ENCODE results near the gene LARGE1.

LARGE1 gene

GRCh38 chr22:33920197-33920540, at the start of gene LARGE1:
Gene LARGE1, minus strand, starts transcription at chr22:33920476.
- DNase-seq: no peak

DNA sequence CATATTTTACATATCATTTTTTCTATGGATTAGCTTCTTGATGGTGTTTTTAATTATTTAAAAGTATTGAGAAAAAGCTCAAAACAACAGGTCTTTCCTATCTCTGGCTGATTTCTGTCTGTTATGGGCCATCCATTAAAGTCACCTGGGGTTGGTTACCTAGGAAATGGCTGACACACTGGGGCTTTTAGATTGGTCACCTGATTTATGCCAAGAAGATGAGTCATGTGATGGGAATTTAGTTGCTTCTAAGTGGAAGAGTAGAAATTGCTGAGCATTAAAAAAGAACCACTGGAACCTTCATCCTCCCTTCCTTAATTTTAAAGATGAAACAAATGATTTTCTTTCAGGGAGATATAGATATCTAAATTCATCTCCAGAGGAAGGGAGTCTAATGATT, 48.8 kb upstream of the LARGE1 start:
- DNase-seq: no peak

DNA sequence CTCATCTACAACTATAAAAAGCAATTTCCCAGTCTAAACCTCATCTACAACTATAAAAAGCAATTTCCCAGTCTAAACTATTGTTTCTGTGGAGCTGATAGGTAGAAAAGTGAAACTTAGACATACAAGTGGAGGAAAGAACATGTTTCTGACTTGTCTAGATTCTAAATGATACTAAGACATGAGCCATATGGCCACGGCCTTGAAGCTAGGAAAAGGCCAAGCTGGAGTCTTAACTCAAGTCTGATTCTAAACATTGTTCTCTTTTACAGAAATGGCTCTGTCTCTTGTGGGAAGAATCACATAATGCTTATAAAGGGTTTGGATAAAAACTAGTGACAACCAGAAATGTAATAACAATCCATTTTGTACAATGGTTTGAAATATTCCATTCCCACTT, 43.8 kb upstream of the LARGE1 start:
- DNase-seq: no peak

DNA sequence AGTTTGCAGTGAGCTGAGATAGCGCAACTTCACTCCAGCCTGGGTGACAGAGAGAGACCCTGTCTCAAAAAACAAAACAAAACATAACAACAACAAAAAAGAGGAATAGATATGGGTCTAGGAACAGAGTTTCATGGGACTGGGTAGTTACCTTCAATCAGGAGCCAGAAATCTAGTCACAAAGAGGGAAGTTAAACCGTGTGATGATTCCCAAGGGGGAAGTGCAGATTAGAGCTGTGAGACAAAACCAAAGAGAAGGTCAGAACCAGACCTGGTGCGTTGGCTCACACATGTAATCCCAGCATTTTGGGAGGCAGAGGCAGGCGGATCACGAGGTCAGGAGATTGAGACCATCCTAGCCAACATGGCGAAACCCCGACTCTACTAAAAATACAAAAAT, 42.1 kb upstream of the LARGE1 start:
- DNase-seq: no peak

DNA sequence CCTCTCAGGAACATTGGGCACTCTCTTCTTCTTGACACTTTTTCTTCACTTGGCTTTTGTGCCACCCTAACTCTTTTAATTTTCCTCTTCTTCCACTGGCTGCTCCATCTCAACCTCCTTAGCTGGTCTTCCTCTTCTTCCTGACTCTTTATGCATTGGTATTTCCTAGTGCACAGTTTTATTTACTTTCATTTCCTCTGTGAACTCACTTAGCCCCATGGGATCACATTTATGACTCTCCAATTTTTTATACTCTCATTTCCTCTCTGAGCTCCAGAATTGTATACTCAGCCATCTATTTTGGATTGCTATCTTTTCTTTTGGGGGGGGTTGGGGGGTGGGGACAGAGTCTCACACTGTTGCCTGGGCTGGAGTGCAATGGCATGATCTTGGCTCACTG, 38.5 kb upstream of the LARGE1 start:
- no peak for DNase-seq

GRCh38 chr22:33957086-33957485, 36.8 kb upstream of the LARGE1 start:
- DNase-seq: no peak

- no peak for DNase-seq
These were observed 32.5 kb upstream of the LARGE1 start for GRCh38 chr22:33952776-33953175.

DNA sequence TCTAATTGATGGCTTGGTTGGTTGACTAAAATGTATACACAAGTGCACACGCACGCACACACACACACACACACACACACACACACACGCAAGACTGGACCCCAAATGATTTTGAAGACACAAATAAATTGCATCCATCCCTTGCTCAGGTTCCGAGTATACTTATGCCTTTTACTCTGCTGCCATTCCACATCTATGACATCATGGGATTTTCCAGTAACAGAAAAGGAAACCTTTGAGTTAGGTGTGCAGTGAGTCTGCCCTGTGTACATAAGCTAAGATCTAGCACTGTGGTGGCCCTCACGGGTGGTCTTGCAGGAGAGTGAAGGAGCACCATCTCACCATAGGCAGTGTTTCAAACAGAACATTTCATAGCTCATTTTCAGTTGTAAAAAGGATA, 20.5 kb upstream of the LARGE1 start:
- DNase-seq: no peak

DNA sequence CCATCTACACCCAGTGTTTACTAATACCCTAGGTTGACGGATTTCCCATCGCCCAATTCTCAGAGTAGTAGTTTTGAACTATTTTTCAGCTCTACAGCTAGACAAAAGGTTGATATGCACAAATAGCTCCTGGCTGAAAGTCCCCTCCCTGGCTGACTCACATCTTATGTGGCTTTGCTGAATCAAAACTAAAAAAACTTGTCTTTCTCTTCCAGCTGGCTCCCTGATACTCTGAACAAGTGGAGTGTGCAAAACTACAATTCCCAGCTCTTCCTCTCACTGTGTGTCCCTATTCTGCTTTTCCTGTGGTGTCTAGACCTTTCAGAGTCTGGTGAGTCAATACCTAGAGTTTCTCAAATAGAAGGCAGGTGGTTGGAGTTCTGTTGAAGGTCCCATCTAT, 12.7 kb upstream of the LARGE1 start:
- no peak for DNase-seq

DNA sequence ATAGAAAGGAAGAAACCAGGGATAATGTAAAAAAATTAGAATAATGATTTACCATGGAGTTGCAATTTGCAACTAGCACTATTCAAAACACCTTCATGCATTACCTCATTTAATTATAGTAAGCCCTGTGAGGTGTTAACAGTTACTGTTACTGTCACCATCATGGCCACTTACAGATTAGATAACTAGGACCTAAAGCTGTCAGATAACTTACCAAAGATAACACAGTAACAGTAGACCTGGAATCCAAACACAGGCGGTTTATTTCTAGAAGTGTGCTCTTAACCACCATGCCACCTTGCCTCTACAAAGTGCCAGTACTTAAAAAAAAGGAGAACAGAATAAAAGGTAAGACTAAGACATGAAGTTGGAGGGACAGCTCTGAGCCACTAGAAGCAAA, 11.1 kb upstream of the LARGE1 start:
- no peak for DNase-seq

DNA sequence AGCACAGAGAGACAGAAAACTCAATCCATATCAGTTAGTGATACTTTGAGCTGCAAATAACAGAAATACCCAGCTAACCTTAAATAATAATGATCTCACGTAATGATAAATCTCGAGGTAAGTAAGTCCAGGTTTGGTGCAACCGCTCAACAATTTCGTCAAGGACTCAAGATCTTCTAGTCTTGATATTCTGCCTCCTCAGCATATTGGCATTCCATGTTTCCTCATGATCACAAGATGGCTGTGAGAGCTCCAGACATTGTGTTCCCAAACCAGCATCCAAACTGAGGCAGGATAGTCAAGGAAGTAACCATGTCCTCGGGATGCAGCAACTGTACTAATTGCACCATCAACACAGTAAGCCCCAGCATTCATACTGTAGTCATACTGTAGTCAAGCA, 7.5 kb upstream of the LARGE1 start:
- no peak for DNase-seq

DNA sequence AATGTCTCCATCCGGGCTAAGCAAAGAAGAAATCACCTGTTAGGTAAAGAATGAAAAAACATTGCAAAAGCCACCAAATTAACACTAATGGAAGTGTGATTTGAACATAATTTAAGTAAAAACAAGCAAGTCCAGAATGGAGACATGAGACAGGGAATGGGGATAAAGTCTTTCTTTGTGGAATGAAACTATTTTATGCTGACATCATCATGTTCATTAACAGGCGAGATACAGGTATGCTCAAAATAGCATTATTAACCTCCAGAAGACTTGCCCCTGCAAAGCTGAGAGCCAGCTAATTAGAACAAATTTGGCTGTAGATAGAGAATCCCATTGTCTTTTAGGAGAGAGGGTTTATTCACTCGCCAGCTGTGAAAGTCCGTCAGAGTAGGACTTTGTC, 4.9 kb upstream of the LARGE1 start:
- no peak for DNase-seq

GRCh38 chr22:33923660-33924246, 3.5 kb upstream of the LARGE1 start:
- DNase-seq: no peak

- DNase-seq: no peak
These were observed 2.8 kb upstream of the LARGE1 start for GRCh38 chr22:33923033-33923432.

DNA sequence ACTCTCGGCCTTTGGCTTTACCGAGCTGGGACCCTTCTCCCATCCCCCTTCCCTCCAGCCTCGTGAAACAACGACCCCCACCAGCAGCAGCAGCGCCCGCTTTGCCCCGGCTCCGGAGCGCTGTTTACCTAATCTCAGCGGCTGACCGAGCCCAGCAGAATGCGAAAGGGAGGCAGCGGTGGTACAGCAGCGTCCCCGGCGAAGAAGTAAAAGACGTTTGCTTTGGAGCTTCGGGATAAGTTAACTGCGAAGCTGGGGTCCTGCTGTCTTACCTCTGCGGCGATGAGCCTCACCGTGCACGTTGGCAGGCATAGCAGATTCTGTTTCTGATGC, 2.0 kb upstream of the LARGE1 start:
- DNase-seq: no peak

GRCh38 chr22:33921525-33922348, 1.5 kb upstream of the LARGE1 start:
- peak; percentile 18 for DNase-seq

DNA sequence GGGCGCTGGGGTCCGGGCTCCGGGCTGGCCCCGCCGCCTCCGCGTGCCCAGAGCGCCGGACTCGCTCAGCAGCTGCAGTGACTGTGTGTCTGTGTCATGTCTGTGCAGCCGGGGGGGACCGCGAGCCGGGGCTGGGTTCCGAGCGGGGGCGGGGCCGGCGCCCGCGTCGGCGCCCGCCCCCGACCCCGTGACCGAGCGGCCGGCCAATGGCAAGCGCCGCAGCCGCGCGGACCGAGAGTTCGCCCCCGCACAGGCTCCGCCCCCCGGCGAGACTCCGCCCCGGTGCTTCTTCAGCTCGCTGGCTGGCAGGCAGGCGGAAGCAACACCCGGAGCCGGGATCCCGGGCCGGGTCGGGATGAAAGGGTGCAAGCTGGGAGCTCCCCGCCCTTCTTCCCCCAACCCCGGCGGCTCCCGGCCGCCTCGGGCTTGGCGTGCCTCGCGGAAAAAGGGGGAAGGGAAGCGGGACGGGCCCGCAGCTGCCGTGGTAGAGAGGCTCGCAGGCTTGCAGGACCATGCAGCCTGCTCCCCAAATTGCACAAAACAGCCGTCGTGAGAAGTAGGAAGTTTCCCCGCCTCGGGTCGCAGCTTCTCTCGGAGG, 750 bp upstream of the LARGE1 start:
- DNase-seq: peak; percentile 90

DNA sequence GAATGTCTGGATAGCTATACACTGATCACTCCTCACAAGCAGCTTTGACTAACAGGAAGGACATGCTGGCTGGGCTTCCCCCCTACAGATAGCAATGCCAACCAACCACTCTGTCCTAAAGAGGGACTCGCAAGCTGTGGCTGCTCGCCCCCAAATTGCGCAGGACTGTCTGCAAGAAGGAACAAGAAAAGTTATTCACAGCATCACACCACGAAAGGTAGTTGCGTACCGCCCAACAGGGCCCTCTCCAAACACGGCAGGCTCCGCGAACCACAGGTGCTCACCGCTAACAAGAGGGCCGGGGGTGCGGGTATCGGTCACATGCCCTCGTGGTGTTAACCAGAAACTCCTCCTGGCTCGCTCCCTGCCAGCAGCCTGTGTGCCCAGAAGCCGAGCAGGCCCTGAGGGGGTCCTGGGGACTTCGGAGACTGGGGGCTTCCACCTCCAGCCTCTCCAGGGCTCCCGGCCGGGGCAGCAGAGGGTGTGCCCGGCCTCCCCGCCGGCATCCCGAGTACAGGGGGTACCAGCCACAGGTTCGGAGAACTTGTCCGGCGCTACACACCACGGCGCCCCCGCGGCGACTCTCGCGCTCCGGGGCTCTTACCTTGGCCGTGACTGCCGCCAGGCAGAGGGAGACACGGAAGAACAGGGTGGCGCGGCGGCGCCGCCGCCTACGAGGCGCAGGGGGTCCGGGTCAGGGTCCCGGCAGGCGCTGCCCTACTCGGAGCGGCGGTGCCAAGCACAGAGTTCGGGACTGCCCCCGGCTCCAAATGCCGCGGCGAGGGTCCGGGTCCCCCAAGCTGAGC, 682 bp downstream of the LARGE1 start:
- peak; percentile 7 for DNase-seq

DNA sequence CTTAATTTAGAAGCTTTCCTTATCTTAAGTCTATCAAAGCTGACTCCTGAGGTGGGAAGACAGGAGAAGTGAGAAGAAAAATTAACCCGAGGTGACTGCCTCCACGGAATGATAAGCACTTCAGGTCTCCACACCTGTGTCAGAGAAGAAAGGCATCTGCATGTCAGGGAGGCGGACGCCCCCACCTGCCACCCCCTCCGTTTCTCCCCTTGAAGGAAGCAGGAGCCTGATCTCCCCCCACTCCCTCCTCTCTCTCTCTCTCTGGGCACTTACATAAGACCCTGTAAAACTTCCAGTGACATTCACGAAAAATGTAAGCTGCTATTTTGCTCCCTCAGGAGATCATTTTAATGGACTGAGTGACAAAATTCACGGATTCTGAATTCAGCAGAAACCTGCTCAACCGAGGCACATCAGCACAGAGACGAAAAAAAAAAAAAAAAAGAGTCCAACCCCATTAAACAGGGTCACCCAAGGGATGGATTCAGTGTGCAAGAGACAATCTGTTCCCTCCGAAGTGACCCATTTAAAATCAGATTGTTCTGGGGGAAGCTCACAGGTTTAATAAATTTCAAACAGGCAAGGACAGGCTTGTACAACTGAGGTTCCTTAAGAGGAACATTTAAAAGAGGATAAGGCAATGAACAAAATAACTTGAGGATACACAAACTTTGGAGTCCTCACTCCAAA, 1.5 kb downstream of the LARGE1 start:
- no peak for DNase-seq

DNA sequence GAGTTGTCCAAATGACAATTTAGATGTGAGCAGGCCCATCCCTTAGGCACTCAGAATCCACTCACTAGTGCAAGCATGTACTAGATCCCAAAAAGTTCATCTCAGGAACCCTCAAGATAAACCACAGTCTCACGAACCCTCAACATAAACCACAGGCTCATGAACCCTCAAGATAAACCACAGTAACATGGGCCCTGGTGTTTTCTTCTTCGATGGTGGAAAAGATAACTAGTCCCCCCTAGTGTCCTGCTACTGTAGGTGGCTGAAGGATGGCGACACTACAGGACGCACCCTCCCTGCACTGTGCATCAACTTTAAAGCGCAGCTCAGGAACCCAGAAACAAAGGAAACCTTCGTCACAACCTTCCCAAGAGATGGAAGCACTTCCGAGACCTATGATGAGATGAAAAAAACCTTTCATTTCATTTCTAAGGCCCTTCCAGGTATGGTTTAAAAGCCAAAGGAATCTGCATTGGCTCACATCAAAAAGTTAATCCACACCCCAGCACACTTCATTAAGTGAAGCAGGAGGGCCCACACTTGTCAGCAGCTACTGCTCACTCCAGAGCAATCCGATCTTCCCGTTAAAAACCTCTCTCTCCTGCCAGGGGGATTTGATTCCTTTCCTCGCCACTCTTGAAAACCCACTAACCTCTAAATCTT, 2.4 kb downstream of the LARGE1 start:
- no peak for DNase-seq

GRCh38 chr22:33914699-33915098, 5.6 kb downstream of the LARGE1 start:
- no peak for DNase-seq

DNA sequence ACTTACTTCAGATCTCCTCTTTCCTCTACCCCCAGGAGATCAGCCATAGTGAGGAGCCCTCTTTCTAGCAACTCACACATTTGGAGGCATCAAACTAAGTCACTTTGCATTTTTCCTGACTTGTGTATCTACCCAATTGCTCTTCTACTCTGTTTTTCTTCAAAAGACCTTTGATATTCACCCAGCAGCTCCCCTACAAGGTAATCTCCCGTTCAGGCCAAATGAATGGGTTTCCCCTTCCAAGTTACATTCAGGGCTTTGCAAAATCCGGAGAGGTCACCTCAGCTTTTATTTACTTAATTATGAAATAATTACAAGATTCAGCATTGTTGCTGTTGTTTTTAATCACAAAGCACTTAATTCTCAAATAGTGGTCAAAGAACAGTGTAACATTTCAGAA, 6.1 kb downstream of the LARGE1 start:
- DNase-seq: no peak

- DNase-seq: no peak
These were observed 7.1 kb downstream of the LARGE1 start for GRCh38 chr22:33913188-33913587.

All from CD4-positive, alpha-beta T cell treated with Interferon gamma for 1 hour (primary cell).